ENCODE data around the gene LUC7L.
A peak's percentile ranks its signal among the peaks of the same experiment; 100 is the strongest.
"Not testable (repeated sequence)": the region's sequence is repeated elsewhere in the genome, so short reads cannot be mapped to it uniquely, and the experiment has no call there.

The LUC7L gene

DNA sequence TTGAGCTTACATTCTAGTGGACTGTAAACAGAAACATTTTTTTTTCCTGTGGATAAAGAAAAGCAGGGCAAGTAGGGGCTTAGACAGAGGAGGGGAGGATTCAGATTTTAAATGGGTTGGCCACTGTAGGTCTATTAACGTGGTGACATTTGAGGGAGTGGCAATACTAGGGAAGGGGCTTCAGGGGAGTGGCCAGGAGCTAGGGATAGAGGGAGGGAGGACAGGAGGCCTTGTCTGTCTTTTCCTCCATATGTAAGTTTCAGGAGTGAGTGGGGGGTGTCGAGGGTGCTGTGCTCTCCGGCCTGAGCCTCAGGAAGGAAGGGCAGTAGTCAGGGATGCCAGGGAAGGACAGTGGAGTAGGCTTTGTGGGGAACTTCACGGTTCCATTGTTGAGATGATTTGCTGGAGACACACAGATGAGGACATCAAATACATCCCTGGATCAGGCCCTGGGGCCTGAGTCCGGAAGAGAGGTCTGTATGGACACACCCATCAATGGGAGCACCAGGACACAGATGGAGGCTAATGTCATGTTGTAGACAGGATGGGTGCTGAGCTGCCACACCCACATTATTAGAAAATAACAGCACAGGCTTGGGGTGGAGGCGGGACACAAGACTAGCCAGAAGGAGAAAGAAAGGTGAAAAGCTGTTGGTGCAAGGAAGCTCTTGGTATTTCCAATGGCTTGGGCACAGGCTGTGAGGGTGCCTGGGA lies 70.0 kb downstream of the LUC7L start:
- Histone ChIP-seq H3K27me3 (ENCODE audit: control insufficient read depth, insufficient read depth, low read length, poor library complexity, severe bottlenecking) (peaks cover 83% of the 10 kb centered on the region), H3K9me3 (ENCODE audit: control insufficient read depth, low read length) (no peaks in the 10 kb centered on the region), H3K4me3 (ENCODE audit: insufficient read depth, low read depth, low read length) (no peak overlapping the region), H3K27ac (ENCODE audit: insufficient read depth, low read depth, low read length, poor library complexity, severe bottlenecking) (no peak overlapping the region), H3K4me1 (ENCODE audit: control insufficient read depth, insufficient read depth, low read length) (no peaks in the 10 kb centered on the region), H3K36me3 (ENCODE audit: control insufficient read depth, insufficient read depth, low read length) (no peaks in the 10 kb centered on the region)
- WGBS, 2 experiments = 49 to 58% methylated on average over 6 of the region's 6 CpGs

DNA sequence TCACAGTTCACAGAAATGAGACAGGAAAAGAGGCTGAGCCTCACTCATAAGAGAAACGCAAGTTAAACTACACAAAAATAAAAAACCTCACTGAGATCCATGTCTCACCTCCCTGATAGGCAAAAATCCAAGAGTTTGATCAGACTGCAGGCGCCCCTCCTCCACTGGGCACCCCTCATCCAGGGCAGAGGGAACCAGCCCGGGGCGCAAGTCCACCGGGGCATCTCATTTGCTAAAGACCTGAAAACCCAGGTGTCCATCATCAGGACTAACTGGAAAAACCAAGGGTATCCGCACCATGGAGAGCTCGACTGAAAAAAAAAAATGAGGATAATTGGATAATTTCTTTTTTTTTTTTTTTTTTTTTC lies 74.2 kb downstream of the LUC7L start:
- 78 to 80% methylated on average over 7 of the region's 7 CpGs for WGBS, 2 experiments
- H3K4me1 ChIP-seq (ENCODE audit: control insufficient read depth, insufficient read depth, low read length) = no peaks in the 10 kb centered on the region
- peak overlapping the region; percentile 40 for H3K4me3 ChIP-seq (ENCODE audit: insufficient read depth, low read depth, low read length)
- H3K27ac ChIP-seq (ENCODE audit: insufficient read depth, low read depth, low read length, poor library complexity, severe bottlenecking) = no peak overlapping the region
- no peaks in the 10 kb centered on the region for H3K9me3 ChIP-seq (ENCODE audit: control insufficient read depth, low read length)
- peaks cover 83% of the 10 kb centered on the region for H3K27me3 ChIP-seq (ENCODE audit: control insufficient read depth, insufficient read depth, low read length, poor library complexity, severe bottlenecking)
- H3K36me3 ChIP-seq (ENCODE audit: control insufficient read depth, insufficient read depth, low read length) = no peaks in the 10 kb centered on the region

DNA sequence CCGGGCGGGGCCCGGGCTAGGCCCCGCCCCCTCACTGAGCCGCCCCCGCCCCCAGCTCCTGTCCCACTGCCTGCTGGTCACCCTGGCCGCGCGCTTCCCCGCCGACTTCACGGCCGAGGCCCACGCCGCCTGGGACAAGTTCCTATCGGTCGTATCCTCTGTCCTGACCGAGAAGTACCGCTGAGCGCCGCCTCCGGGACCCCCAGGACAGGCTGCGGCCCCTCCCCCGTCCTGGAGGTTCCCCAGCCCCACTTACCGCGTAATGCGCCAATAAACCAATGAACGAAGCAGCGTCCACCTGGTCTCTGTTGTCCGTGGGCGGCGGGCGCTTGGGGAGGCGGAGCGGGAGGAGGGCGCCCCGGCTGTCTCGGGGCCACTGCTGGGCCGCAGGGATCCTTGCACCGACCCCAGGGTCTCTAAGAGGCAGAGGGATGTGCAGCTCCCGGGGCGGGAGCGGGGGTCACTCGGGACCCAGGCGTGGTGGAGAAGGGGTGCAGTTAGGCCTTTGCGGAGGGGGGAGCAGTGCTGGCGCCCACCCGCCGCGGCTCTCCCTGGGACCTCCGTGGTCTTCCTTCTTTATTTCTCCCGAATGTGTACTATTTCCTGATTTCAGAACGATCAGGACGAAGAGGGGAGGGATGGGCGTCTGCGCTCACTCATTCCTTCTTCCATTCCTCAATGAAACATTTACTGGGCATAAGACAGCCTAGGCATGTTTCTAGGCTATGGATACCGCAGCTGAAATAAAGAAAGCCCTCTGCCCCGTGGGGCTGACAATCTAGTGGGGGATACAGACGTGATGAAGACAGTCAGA lies 74.8 kb downstream of the LUC7L start:
- peak overlapping the region; percentile 40 for H3K4me3 ChIP-seq (ENCODE audit: insufficient read depth, low read depth, low read length)
- no peaks in the 10 kb centered on the region for H3K9me3 ChIP-seq (ENCODE audit: control insufficient read depth, low read length)
- H3K4me1 ChIP-seq (ENCODE audit: control insufficient read depth, insufficient read depth, low read length) = no peaks in the 10 kb centered on the region
- 3% methylated on average over 53 to 55 of the region's 59 CpGs for WGBS, 2 experiments
- no peak overlapping the region for H3K27ac ChIP-seq (ENCODE audit: insufficient read depth, low read depth, low read length, poor library complexity, severe bottlenecking)
- H3K36me3 ChIP-seq (ENCODE audit: control insufficient read depth, insufficient read depth, low read length) = no peaks in the 10 kb centered on the region
- H3K27me3 ChIP-seq (ENCODE audit: control insufficient read depth, insufficient read depth, low read length, poor library complexity, severe bottlenecking) = peaks cover 85% of the 10 kb centered on the region

DNA sequence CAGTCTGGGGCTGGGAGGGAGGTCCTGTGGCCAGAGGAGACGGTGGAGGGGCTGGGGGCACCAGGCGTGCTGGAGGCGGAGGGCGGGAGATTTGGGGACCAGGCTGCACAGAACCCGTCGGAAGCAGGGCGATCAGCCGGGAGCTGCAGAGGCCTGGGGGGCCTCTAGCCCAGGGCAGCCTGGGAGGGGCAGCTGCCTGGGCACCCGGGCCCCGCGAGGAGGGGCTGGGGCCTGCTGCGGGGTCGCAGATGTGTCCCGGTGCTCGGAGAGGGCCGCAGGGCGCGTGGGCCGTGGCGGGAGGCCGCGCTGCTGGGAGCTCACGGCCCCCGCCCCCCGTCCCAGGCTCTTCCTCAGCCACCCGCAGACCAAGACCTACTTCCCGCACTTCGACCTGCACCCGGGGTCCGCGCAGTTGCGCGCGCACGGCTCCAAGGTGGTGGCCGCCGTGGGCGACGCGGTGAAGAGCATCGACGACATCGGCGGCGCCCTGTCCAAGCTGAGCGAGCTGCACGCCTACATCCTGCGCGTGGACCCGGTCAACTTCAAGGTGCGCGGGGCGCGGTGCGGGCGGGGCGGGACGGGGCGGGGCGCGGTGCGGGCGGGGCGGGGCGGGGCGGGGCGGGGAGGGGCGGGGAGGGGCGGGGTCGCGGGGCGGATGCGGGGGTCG lies 75.6 kb downstream of the LUC7L start:
- not testable (repeated sequence) for H3K36me3 ChIP-seq (ENCODE audit: control insufficient read depth, insufficient read depth, low read length); H3K27ac ChIP-seq (ENCODE audit: insufficient read depth, low read depth, low read length, poor library complexity, severe bottlenecking); H3K9me3 ChIP-seq (ENCODE audit: control insufficient read depth, low read length); H3K4me1 ChIP-seq (ENCODE audit: control insufficient read depth, insufficient read depth, low read length); H3K4me3 ChIP-seq (ENCODE audit: insufficient read depth, low read depth, low read length)
- 0% methylated on average over 17 of the region's 74 CpGs; no CpG with 5 or more reads in 1 of the 2 experiments for WGBS, 2 experiments
- peaks cover 87% of the 10 kb centered on the region for H3K27me3 ChIP-seq (ENCODE audit: control insufficient read depth, insufficient read depth, low read length, poor library complexity, severe bottlenecking)

DNA sequence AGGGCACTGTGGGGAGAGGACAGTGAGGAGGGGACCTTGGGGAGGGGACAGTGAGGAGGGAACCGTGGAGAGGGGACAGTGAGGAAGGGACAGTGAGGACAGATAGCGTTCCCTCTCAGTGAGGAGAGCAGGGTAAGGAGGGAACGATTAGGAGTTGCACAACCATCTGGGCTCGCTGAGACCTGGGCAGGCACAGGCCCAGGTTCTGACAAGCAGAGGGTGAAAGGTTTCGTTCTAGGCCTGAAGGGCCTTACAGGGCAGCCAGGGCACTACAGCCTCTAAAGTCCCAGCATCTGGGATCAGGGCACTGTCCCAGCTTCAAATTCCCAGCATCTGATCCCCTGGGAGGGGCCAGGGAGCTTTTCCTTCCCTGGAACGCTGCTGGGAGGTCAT lies 76.1 kb downstream of the LUC7L start:
- not testable (repeated sequence) for H3K4me3 ChIP-seq (ENCODE audit: insufficient read depth, low read depth, low read length); H3K36me3 ChIP-seq (ENCODE audit: control insufficient read depth, insufficient read depth, low read length); H3K9me3 ChIP-seq (ENCODE audit: control insufficient read depth, low read length); H3K27ac ChIP-seq (ENCODE audit: insufficient read depth, low read depth, low read length, poor library complexity, severe bottlenecking); H3K4me1 ChIP-seq (ENCODE audit: control insufficient read depth, insufficient read depth, low read length)
- H3K27me3 ChIP-seq (ENCODE audit: control insufficient read depth, insufficient read depth, low read length, poor library complexity, severe bottlenecking) = peaks cover 88% of the 10 kb centered on the region
- WGBS, 2 experiments = 73 to 79% methylated on average over 3 of the region's 6 CpGs

DNA sequence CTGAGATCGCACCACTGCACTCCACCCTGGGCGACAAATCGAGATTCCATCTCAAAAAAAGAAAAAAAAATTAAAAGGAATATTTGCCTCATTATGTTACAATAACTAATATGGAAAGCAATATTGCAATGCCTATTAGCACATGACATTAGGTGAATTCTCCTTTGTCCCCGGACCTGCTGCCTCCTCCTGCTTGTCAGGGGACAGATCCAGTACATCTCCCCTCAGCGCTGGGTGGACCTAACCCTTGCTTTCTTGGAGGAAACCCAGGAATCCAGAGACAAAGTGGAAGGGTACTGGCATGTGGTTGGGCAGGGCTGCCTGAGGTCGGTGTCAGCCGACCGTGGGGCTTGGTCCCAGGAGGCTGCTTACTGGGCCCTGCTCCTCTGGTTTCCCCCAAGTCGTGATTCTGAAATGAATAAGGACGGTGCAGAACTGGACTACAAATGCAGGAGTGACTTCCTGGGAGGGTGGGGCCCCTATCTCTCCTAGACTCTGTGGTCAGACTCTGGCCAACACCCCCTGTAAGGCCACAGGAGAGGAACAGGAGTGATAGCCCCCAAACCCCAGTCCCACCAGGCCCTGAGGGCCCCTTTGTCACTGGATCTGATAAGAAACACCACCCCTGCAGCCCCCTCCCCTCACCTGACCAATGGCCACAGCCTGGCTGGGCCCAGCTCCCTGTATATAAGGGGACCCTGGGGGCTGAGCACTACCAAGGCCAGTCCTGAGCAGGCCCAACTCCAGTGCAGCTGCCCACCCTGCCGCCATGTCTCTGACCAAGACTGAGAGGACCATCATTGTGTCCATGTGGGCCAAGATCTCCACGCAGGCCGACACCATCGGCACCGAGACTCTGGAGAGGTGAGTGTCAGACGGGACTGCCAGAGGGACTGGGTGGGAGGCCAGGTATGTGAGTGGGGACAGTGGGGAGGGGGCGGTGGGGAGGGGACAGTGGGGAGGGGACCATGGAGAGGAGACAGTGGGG lies 76.8 kb downstream of the LUC7L start, which contains the start of gene HBZ:
HBZ (plus strand) TSS at position 504 of the 988 bp plus-strand sequence; CDS start at position 770, 266 bp downstream.
- Histone ChIP-seq H3K4me3 (ENCODE audit: insufficient read depth, low read depth, low read length) (no peak within 1 kb of the TSS), H3K9me3 (ENCODE audit: control insufficient read depth, low read length) (no peaks in the 10 kb centered on the region), H3K27me3 (ENCODE audit: control insufficient read depth, insufficient read depth, low read length, poor library complexity, severe bottlenecking) (peaks cover 83% of the 10 kb centered on the region), H3K27ac (ENCODE audit: insufficient read depth, low read depth, low read length, poor library complexity, severe bottlenecking) (no peak within 1 kb of the TSS), H3K36me3 (ENCODE audit: control insufficient read depth, insufficient read depth, low read length) (no peaks in the 10 kb centered on the region), H3K4me1 (ENCODE audit: control insufficient read depth, insufficient read depth, low read length) (no peaks in the 10 kb centered on the region)
- 89 to 90% methylated on average over 17 of the region's 17 CpGs for WGBS, 2 experiments

DNA sequence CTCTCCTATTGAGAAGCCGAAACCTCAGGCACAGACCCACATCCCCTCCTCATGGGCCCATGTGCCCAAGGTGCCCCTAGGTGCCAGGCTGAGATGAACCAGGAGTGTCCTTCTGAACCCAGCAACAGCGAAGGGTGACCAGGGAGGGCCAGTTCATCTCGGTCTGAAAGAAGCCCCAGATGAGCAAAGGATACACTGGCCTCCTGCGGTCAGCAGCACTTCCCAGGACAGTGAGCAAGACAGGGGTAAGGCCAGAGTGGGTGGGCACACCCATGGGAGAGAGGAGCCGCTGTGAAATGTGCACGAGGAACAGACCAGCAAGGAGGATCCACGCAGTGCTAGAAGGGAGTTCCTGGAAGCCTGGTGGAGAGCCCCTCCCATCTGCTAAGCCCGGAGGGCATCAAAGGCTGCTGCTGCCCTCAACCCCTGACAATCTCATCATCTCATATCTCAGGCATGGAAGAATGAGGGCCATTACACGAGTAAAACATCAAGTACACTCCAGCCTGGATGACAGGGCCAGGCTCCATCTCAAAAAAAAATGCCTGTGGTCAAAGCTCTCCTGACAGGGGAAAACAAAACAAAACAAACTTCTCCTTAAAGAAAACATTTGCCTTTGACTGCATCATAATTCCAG lies 80.1 kb downstream of the LUC7L start:
- no peaks in the 10 kb centered on the region for H3K9me3 ChIP-seq (ENCODE audit: control insufficient read depth, low read length)
- no peak overlapping the region for H3K4me3 ChIP-seq (ENCODE audit: insufficient read depth, low read depth, low read length)
- H3K27me3 ChIP-seq (ENCODE audit: control insufficient read depth, insufficient read depth, low read length, poor library complexity, severe bottlenecking) = peaks cover 50% of the 10 kb centered on the region
- H3K27ac ChIP-seq (ENCODE audit: insufficient read depth, low read depth, low read length, poor library complexity, severe bottlenecking) = no peak overlapping the region
- no peaks in the 10 kb centered on the region for H3K4me1 ChIP-seq (ENCODE audit: control insufficient read depth, insufficient read depth, low read length)
- WGBS, 2 experiments = 61 to 65% methylated on average over 9 of the region's 9 CpGs
- H3K36me3 ChIP-seq (ENCODE audit: control insufficient read depth, insufficient read depth, low read length) = no peaks in the 10 kb centered on the region

DNA sequence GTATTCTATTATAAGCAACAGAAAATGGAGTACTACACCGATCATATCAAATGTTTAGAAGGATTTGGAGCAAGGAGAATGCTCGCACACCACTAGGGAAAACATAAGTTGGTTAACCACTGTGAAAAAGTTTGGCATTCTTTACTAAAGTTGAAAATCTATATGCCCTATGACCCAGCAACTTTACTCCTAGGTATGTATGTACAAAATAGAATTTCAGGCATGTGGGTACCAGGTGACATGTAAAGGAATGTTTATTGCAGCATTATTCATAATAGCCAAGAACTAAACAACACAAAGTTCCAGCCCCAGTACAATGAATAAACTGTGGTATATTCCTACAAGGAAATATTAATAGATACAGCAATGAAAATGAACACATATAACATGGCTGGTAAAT lies 82.6 kb downstream of the LUC7L start:
- H3K4me3 ChIP-seq (ENCODE audit: insufficient read depth, low read depth, low read length) = no peak overlapping the region
- WGBS, 2 experiments = 94 to 95% methylated on average over 2 of the region's 2 CpGs
- H3K27me3 ChIP-seq (ENCODE audit: control insufficient read depth, insufficient read depth, low read length, poor library complexity, severe bottlenecking) = peaks cover 34% of the 10 kb centered on the region
- H3K36me3 ChIP-seq (ENCODE audit: control insufficient read depth, insufficient read depth, low read length) = no peaks in the 10 kb centered on the region
- H3K27ac ChIP-seq (ENCODE audit: insufficient read depth, low read depth, low read length, poor library complexity, severe bottlenecking) = no peak overlapping the region
- H3K9me3 ChIP-seq (ENCODE audit: control insufficient read depth, low read length) = no peaks in the 10 kb centered on the region
- H3K4me1 ChIP-seq (ENCODE audit: control insufficient read depth, insufficient read depth, low read length) = no peaks in the 10 kb centered on the region

DNA sequence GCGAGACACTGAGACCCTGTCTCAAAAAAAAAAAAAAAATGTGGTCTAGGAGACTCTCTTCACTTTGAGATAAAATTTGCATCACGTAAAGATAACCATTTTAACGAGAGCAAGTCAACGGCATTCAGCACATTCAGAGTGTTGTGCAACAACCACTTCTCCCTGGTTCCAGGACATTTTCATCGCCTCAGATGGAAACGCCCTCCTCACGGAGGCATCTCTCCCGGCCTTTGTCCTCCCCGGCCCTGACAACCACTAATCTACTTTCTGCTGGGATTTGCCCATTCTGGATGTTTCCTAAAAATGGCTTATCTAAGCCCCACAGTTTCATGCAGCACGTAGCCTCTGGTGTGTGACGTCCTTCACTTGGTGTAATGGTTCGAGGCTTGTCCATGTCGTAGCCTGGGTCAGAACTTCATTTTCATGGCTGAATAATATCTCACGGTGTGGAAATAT lies 84.4 kb downstream of the LUC7L start:
- Histone ChIP-seq H3K9me3 (ENCODE audit: control insufficient read depth, low read length) (no peaks in the 10 kb centered on the region), H3K27me3 (ENCODE audit: control insufficient read depth, insufficient read depth, low read length, poor library complexity, severe bottlenecking) (peaks cover 19% of the 10 kb centered on the region), H3K36me3 (ENCODE audit: control insufficient read depth, insufficient read depth, low read length) (no peaks in the 10 kb centered on the region), H3K4me3 (ENCODE audit: insufficient read depth, low read depth, low read length) (no peak overlapping the region), H3K27ac (ENCODE audit: insufficient read depth, low read depth, low read length, poor library complexity, severe bottlenecking) (no peak overlapping the region), H3K4me1 (ENCODE audit: control insufficient read depth, insufficient read depth, low read length) (no peaks in the 10 kb centered on the region)
- WGBS, 2 experiments = 93 to 94% methylated on average over 14 of the region's 14 CpGs

All from ectodermal cell (in vitro differentiated cells).